ENCODE measurements around the gene GALNTL6. TPM values are rescaled to one million over a fixed set of nuclear protein-coding genes. Genes with fewer than 3 reads are reported as not detected.
A peak's percentile ranks its signal among the peaks of the same experiment; 100 is the strongest.

The GALNTL6 gene
- total and polyA plus RNA-seq, 2 experiments from 2014 or later: 0.38 to 0.40 TPM

DNA sequence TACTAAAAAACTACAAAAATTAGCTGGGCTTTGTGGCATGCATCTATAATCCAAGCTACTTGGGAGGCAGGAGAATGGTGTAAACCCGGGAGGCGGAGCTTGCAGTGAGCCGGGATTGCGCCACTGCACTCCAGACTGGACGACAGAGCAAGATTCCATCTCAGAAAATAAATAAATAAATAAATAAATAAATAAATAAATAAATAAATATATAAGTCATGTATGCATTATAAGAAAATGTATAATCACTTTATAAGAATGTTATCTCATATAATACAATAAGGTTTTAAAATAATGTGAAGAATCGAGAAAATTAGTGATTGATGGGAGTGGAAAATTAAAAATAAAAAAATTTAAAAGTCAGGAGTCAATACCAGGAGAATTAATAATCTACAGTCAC is 127.5 kb downstream of the GALNTL6 start (continued):
- TF ChIP-seq, protein P1, sequence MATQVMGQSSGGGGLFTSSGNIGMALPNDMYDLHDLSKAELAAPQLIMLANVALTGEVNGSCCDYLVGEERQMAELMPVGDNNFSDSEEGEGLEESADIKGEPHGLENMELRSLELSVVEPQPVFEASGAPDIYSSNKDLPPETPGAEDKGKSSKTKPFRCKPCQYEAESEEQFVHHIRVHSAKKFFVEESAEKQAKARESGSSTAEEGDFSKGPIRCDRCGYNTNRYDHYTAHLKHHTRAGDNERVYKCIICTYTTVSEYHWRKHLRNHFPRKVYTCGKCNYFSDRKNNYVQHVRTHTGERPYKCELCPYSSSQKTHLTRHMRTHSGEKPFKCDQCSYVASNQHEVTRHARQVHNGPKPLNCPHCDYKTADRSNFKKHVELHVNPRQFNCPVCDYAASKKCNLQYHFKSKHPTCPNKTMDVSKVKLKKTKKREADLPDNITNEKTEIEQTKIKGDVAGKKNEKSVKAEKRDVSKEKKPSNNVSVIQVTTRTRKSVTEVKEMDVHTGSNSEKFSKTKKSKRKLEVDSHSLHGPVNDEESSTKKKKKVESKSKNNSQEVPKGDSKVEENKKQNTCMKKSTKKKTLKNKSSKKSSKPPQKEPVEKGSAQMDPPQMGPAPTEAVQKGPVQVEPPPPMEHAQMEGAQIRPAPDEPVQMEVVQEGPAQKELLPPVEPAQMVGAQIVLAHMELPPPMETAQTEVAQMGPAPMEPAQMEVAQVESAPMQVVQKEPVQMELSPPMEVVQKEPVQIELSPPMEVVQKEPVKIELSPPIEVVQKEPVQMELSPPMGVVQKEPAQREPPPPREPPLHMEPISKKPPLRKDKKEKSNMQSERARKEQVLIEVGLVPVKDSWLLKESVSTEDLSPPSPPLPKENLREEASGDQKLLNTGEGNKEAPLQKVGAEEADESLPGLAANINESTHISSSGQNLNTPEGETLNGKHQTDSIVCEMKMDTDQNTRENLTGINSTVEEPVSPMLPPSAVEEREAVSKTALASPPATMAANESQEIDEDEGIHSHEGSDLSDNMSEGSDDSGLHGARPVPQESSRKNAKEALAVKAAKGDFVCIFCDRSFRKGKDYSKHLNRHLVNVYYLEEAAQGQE (IDR thresholded peaks at IDR 0.05; ENCODE audit: unreplicated experiment): no peak
- TF ChIP-seq EZH2phosphoT487 (IDR thresholded peaks at IDR 0.05; ENCODE audit: unreplicated experiment) (no peak), POLR2AphosphoS5 (IDR thresholded peaks at IDR 0.05; ENCODE audit: low read depth) (no peak), EZH2 (IDR thresholded peaks at IDR 0.05; ENCODE audit: low read depth, unreplicated experiment) (no peak), ZNF114 (CRISPR knock-in tag; IDR thresholded peaks at IDR 0.05) (no peak)
- TF ChIP-seq, protein P2, sequence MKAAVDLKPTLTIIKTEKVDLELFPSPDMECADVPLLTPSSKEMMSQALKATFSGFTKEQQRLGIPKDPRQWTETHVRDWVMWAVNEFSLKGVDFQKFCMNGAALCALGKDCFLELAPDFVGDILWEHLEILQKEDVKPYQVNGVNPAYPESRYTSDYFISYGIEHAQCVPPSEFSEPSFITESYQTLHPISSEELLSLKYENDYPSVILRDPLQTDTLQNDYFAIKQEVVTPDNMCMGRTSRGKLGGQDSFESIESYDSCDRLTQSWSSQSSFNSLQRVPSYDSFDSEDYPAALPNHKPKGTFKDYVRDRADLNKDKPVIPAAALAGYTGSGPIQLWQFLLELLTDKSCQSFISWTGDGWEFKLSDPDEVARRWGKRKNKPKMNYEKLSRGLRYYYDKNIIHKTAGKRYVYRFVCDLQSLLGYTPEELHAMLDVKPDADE (IDR thresholded peaks at IDR 0.05): no peak

DNA sequence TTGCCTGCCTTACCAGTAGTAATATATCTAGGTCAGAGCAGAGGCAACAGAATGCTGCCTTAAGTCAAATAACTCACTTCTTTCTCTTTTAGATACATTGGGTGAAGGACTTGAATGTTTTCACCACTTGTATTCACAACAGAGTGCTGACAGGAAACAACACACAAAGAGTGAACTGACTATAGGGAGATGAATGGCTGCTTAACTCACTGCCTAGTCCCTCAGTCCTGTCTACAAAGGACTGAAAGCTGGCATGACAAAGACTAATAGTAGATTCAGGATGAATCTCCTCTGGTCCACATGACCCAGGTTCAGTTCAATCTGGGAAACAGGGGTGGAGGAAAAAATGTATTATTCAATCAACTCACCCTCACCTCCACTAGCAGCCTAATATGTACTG is 134.2 kb downstream of the GALNTL6 start:
- Mint-ChIP-seq H3K4me1 (peaks cover 9% of the 10 kb centered on the region; the same call in 2 of the 3 replicates), H3K27me3 (ENCODE audit: insufficient read depth, low read depth, poor library complexity) (no peaks in the 10 kb centered on the region), H3K9me3 (no peaks in the 10 kb centered on the region), H3K27ac (no peak overlapping the region), H3K36me3 (ENCODE audit: low read depth) (no peaks in the 10 kb centered on the region), H3K4me3 (no peak overlapping the region)
- Histone ChIP-seq H3K4me1 (ENCODE audit: insufficient read depth) (0 out of 2 replicates have a peak, but pooled peaks cover 3% of the 10 kb centered on the region), H3K79me2 (replicated peaks; ENCODE audit: insufficient read depth) (no peaks in the 10 kb centered on the region), H3F3A (replicated peaks; ENCODE audit: low read depth) (no peaks in the 10 kb centered on the region), H3K4me3 (no peak overlapping the region), H3K36me3 (ENCODE audit: insufficient read depth) (no peaks in the 10 kb centered on the region), H2AFZ (peak overlapping the region; percentile 45; the same call in 1 of the 2 replicates), H3K9me2 (ENCODE audit: insufficient read depth) (no peaks in the 10 kb centered on the region), H4K20me1 (replicated peaks; ENCODE audit: insufficient read depth) (no peaks in the 10 kb centered on the region), H3K27me3 (ENCODE audit: insufficient read depth) (no peaks in the 10 kb centered on the region), H3K4me2 (no peak overlapping the region), H3K27ac (ENCODE audit: low read depth) (no peak overlapping the region)
- peak; percentile 48 for DNase-seq (ENCODE audit: low spot score)
- peak; percentile 76 for ATAC-seq
- TF ChIP-seq POLR2AphosphoS5 (IDR thresholded peaks at IDR 0.05; ENCODE audit: low read depth) (no peak), ZNF114 (CRISPR knock-in tag; IDR thresholded peaks at IDR 0.05) (no peak)

DNA sequence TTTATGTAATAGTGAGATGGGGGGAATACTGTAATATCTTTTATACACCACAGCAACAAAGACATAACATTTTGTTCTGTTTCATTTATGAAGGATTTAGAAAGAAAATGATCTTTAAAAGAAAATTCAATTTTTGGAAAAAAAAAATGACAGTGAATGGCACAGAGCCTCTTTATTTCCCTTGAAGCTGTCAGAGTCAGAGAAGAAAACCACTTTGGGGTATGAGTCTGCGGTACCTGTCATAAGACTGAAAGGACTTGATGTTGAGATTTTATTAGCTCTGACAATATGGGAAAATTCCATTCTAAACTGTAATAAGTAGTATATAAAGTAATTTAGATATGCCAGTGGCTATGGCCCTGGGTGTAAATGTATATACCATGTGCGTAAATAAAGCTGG is 134.8 kb downstream of the GALNTL6 start:
- ATAC-seq (no peak), DNase-seq (ENCODE audit: low spot score) (no peak)
- no peak overlapping the region for H3K4me3 ChIP-seq
- H4K20me1 ChIP-seq (replicated peaks; ENCODE audit: insufficient read depth): no peaks in the 10 kb centered on the region
- no peaks in the 10 kb centered on the region for H3K79me2 ChIP-seq (replicated peaks; ENCODE audit: insufficient read depth)
- no peaks in the 10 kb centered on the region for H3K9me2 ChIP-seq (ENCODE audit: insufficient read depth)
- H3K4me3 Mint-ChIP-seq: no peak overlapping the region
- peaks cover 9% of the 10 kb centered on the region; the same call in 2 of the 3 replicates for H3K4me1 Mint-ChIP-seq
- no peaks in the 10 kb centered on the region for H3K36me3 ChIP-seq (ENCODE audit: insufficient read depth)
- peaks cover 1% of the 10 kb centered on the region for H3K27me3 Mint-ChIP-seq (ENCODE audit: insufficient read depth, low read depth, poor library complexity)
- no peaks in the 10 kb centered on the region for H3K36me3 Mint-ChIP-seq (ENCODE audit: low read depth)
- 0 out of 2 replicates have a peak, but pooled peaks cover 3% of the 10 kb centered on the region for H3K4me1 ChIP-seq (ENCODE audit: insufficient read depth)
- no peak overlapping the region for H3K27ac ChIP-seq (ENCODE audit: low read depth)
- no peaks in the 10 kb centered on the region for H3K27me3 ChIP-seq (ENCODE audit: insufficient read depth)
- no peaks in the 10 kb centered on the region for H3F3A ChIP-seq (replicated peaks; ENCODE audit: low read depth)
- H3K27ac Mint-ChIP-seq: no peak overlapping the region
- no peaks in the 10 kb centered on the region for H3K9me3 Mint-ChIP-seq
- no peak overlapping the region for H2AFZ ChIP-seq
- H3K4me2 ChIP-seq: no peak overlapping the region
- TF ChIP-seq ZNF331 (CRISPR knock-in tag; IDR thresholded peaks at IDR 0.05; ENCODE audit: low read depth) (no peak), NANOG (IDR thresholded peaks at IDR 0.05; ENCODE audit: borderline replicate concordance) (no peak), STAT1 (IDR thresholded peaks at IDR 0.05; ENCODE audit: unreplicated experiment) (no peak), JUNB (IDR thresholded peaks at IDR 0.05; ENCODE audit: unreplicated experiment) (no peak), POLR2AphosphoS5 (IDR thresholded peaks at IDR 0.05; ENCODE audit: low read depth) (no peak)
- TF ChIP-seq, protein P2 (IDR thresholded peaks at IDR 0.05): no peak
- TF ChIP-seq, protein P3, sequence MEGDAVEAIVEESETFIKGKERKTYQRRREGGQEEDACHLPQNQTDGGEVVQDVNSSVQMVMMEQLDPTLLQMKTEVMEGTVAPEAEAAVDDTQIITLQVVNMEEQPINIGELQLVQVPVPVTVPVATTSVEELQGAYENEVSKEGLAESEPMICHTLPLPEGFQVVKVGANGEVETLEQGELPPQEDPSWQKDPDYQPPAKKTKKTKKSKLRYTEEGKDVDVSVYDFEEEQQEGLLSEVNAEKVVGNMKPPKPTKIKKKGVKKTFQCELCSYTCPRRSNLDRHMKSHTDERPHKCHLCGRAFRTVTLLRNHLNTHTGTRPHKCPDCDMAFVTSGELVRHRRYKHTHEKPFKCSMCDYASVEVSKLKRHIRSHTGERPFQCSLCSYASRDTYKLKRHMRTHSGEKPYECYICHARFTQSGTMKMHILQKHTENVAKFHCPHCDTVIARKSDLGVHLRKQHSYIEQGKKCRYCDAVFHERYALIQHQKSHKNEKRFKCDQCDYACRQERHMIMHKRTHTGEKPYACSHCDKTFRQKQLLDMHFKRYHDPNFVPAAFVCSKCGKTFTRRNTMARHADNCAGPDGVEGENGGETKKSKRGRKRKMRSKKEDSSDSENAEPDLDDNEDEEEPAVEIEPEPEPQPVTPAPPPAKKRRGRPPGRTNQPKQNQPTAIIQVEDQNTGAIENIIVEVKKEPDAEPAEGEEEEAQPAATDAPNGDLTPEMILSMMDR (conservative IDR thresholded peaks at IDR 0.05; ENCODE audit: low read depth in 2 of 2): no peak
- TF ChIP-seq, protein P1 (IDR thresholded peaks at IDR 0.05; ENCODE audit: unreplicated experiment): no peak
